Peyer's patch (tissue), 4 donors: ENCODE data around the gene SLC25A22.

Source experiments
- POLR2A ChIP-seq, 2 donors: fragments of 450-650 bp; IDR thresholded peaks; one replicate each; pipeline ENCODE4 v1.5.1; 2017; ENCODE audit warnings: antibody characterized with exemption in 2 of 2, mild to moderate bottlenecking in 2 of 2, moderate library complexity in 2 of 2
- TF ChIP-seq, protein P1 (sequence below), 6 experiments: fragments of 450-650 bp in 4 of 6; fragments of 200-600 bp in 2 of 6; sonication (generic) in 1 of 6; IDR thresholded peaks; one replicate each; pipeline ENCODE4 v1.5.1; 2017 to 2019; ENCODE audit warnings: antibody characterized with exemption in 6 of 6, mild to moderate bottlenecking in 3 of 6, moderate library complexity in 1 of 6

DNA sequence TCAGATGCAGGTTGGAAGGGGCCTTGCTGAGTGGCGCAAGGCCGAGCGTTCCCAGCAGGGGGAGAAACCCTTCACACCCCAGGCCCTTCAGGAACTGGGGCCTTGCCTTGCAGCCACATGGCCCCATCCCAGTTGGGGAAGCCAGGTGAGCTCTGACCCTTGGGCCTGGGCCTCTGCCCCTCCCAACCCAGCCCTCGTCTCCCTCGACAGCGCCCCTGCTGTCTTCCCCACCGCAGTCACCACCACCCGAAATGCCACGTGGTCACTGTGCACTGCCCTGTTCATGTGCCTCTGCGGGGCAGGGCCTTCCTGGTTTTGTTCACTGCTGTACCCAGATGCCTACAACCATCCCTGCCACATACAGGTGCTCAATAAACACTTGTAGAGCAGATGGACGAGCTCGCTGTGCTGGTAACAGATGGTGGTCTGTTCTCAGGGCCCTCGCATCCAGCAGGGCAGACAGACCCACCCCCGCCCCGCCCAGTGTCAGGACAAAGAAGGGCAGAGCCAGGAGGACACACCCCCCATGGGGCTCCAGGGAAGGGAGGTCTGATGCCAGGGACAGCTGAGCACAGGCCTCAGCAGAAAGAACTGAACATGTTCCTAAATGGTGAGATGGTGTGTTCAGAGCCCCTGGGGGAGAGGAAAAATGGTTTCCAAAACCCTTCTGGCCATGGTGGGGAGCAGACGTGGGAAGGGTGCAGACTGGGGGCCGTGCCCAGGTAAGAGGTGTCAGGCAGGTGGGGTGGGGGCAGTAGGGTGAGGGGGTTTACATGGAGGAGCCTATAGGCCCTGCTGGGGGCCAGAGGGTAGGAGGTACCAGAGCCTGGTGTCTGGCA lies 40.6 kb upstream of the SLC25A22 start:
- TF ChIP-seq, protein P1, sequence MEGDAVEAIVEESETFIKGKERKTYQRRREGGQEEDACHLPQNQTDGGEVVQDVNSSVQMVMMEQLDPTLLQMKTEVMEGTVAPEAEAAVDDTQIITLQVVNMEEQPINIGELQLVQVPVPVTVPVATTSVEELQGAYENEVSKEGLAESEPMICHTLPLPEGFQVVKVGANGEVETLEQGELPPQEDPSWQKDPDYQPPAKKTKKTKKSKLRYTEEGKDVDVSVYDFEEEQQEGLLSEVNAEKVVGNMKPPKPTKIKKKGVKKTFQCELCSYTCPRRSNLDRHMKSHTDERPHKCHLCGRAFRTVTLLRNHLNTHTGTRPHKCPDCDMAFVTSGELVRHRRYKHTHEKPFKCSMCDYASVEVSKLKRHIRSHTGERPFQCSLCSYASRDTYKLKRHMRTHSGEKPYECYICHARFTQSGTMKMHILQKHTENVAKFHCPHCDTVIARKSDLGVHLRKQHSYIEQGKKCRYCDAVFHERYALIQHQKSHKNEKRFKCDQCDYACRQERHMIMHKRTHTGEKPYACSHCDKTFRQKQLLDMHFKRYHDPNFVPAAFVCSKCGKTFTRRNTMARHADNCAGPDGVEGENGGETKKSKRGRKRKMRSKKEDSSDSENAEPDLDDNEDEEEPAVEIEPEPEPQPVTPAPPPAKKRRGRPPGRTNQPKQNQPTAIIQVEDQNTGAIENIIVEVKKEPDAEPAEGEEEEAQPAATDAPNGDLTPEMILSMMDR (IDR thresholded peaks at IDR 0.05) = peak in 4 of 6 experiments; percentile 6 to 38 (median 24)
- TF ChIP-seq POLR2A (IDR thresholded peaks at IDR 0.05) = no peak
